GM23248 (cell line): ENCODE measurements around the gene HIC1. TPM values are rescaled to one million over a fixed set of nuclear protein-coding genes. Genes with fewer than 3 reads are reported as not detected.
A peak's percentile ranks its signal among the peaks of the same experiment; 100 is the strongest.

Source experiments
- DNase-seq: peaks from one replicate; pipeline ENCODE4 v3.0.0-alpha.2; 2015
- H2AFZ ChIP-seq: fragments of 200-600 bp; sonication (generic); 2 replicates; pipeline ENCODE4 v1.6.1; 2016; ENCODE audit warnings: antibody characterized with exemption
- H3F3A ChIP-seq: fragments of 200-600 bp; sonication (generic); 2 replicates; pipeline ENCODE4 v1.6.1; 2016; ENCODE audit warnings: mild to moderate bottlenecking, antibody characterized with exemption, mixed run types; ENCODE audit not compliant: insufficient read depth
- H3K27ac ChIP-seq: fragments of 200-600 bp; sonication (generic); 2 replicates; pipeline ENCODE4 v1.5.1; 2016; ENCODE audit warnings: mild to moderate bottlenecking
- H3K27me3 ChIP-seq: fragments of 200-600 bp; sonication (generic); replicated peaks from 2 replicates; pipeline ENCODE4 v1.6.1; 2016; ENCODE audit warnings: mild to moderate bottlenecking; ENCODE audit not compliant: insufficient read depth
- H3K36me3 ChIP-seq: fragments of 200-600 bp; sonication (generic); 2 replicates; pipeline ENCODE4 v1.6.1; 2016; ENCODE audit warnings: low read depth, mild to moderate bottlenecking
- H3K4me1 ChIP-seq: fragments of 200-600 bp; sonication (generic); 2 replicates; pipeline ENCODE4 v1.6.1; 2016; ENCODE audit warnings: mild to moderate bottlenecking; ENCODE audit not compliant: insufficient read depth
- H3K4me2 ChIP-seq: fragments of 200-600 bp; sonication (generic); one replicate; pipeline ENCODE4 v1.6.1; 2016; ENCODE audit warnings: mild to moderate bottlenecking; ENCODE audit not compliant: unreplicated experiment
- H3K4me3 ChIP-seq: fragments of 200-600 bp; sonication (generic); 2 replicates; pipeline ENCODE4 v1.5.1; 2016; ENCODE audit warnings: mild to moderate bottlenecking
- H3K79me2 ChIP-seq: fragments of 200-600 bp; sonication (generic); 2 replicates; pipeline ENCODE4 v1.6.1; 2016; ENCODE audit warnings: mild to moderate bottlenecking; ENCODE audit not compliant: insufficient read depth
- H3K9ac ChIP-seq: fragments of 200-600 bp; sonication (generic); 2 replicates; pipeline ENCODE4 v1.6.1; 2016; ENCODE audit warnings: mild to moderate bottlenecking
- H3K9me2 ChIP-seq: fragments of 200-600 bp; sonication (generic); 2 replicates; pipeline ENCODE4 v1.6.1; 2016; ENCODE audit warnings: mixed run types, mild to moderate bottlenecking, moderate library complexity; ENCODE audit not compliant: insufficient read depth
- H3K9me3 ChIP-seq: fragments of 200-600 bp; sonication (generic); one replicate; pipeline ENCODE4 v1.6.1; 2017; ENCODE audit warnings: low read depth
- H4K20me1 ChIP-seq: fragments of 200-600 bp; sonication (generic); 2 replicates; pipeline ENCODE4 v1.6.0; 2016; ENCODE audit not compliant: insufficient read depth
- EZH2 ChIP-seq: fragments of 200-600 bp; sonication (generic); IDR thresholded peaks from 2 replicates; pipeline ENCODE4 v1.6.1; 2018; ENCODE audit warnings: antibody characterized with exemption, mild to moderate bottlenecking; ENCODE audit not compliant: insufficient read depth, poor library complexity, severe bottlenecking
- EZH2phosphoT487 ChIP-seq: fragments of 200-600 bp; sonication (generic); IDR thresholded peaks from 2 replicates; pipeline ENCODE4 v1.6.1; 2018; ENCODE audit warnings: antibody characterized with exemption, moderate library complexity, mild to moderate bottlenecking, low read depth; ENCODE audit not compliant: insufficient read depth
- WGBS, 2 experiments: methylation state at CpG; one replicate each; pipeline ENCODE4 v1.1.6; 2015 to 2017; ENCODE audit warnings: low lambda C conversion rate in 2 of 2, low coverage in 1 of 2; ENCODE audit errors: missing lambda C conversion rate in 2 of 2; 5-methylcytosine and 5-hydroxymethylcytosine counted together
- in situ Hi-C: fragments of 300-500 bp; cut with MboI; formaldehyde crosslinking; loops from 2 replicates; pipeline ENCODE4 v1.15.0; 2020
- polyA plus RNA-seq: library from polyadenylated mRNA; unstranded; fragments of >200 nt; fragmentation: Nextera tagmentation; extraction: Ambion mirVana; gene quantifications from 2 replicates; pipeline ENCODE4 v1.2.1, GENCODE V29; 2016
- total RNA-seq: library from RNA; depleted of rRNA; stranded (reverse); fragments of >200 nt; shearing (Covaris generic); gene quantifications from 2 replicates; pipeline ENCODE4 v1.2.3, GENCODE V29; 2014

The HIC1 gene
- total and polyA plus RNA-seq, 2 experiments from 2014 or later = 1.6 to 35.0 TPM

- Histone ChIP-seq H3F3A (peaks cover 43% of the 10 kb centered on the region), H2AFZ (no peak overlapping the region), H3K36me3 (no peaks in the 10 kb centered on the region; the same call in 1 of the 2 replicates), H3K27ac (peak overlapping the region; percentile 96), H3K79me2 (peaks cover 41% of the 10 kb centered on the region), H3K9me3 (no peaks in the 10 kb centered on the region), H4K20me1 (no peaks in the 10 kb centered on the region), H3K9me2 (no peaks in the 10 kb centered on the region), H3K4me1 (peaks cover 48% of the 10 kb centered on the region), H3K4me3 (no peak overlapping the region), H3K9ac (peak overlapping the region; percentile 72), H3K4me2 (no peak overlapping the region), H3K27me3 (no peaks in the 10 kb centered on the region)
- in situ Hi-C loops = loop anchor here (10.0 kb wide), 1 partner anchor 183 kb away; no protein-coding TSS in a partner anchor
- no peak for TF ChIP-seq EZH2
- TF ChIP-seq EZH2phosphoT487 = no peak
- WGBS, 2 experiments = 83 to 85% methylated on average over 14 to 16 of the region's 17 CpGs
- DNase-seq = no peak
These were observed 6.6 kb downstream of the HIC1 start for GRCh38 chr17:2061441-2061958.

GRCh38 chr17:2062571-2063183 lies 7.8 kb downstream of the HIC1 start:
- H4K20me1 ChIP-seq = no peaks in the 10 kb centered on the region
- H3K36me3 ChIP-seq = no peaks in the 10 kb centered on the region; the same call in 1 of the 2 replicates
- H3K9ac ChIP-seq = peak overlapping the region; percentile 72
- in situ Hi-C loops = loop anchor here (10.0 kb wide), 1 partner anchor 182 kb away; no protein-coding TSS in a partner anchor
- no peaks in the 10 kb centered on the region for H3K27me3 ChIP-seq
- TF ChIP-seq EZH2 (no peak), EZH2phosphoT487 (no peak)
- DNase-seq = peak; percentile 60
- peaks cover 55% of the 10 kb centered on the region for H3F3A ChIP-seq
- no peaks in the 10 kb centered on the region for H3K9me3 ChIP-seq
- H3K4me1 ChIP-seq = peaks cover 60% of the 10 kb centered on the region
- peak overlapping the region; percentile 61 for H3K4me2 ChIP-seq
- no peaks in the 10 kb centered on the region for H3K9me2 ChIP-seq
- H2AFZ ChIP-seq = no peak overlapping the region
- H3K4me3 ChIP-seq = no peak overlapping the region
- peaks cover 37% of the 10 kb centered on the region for H3K79me2 ChIP-seq
- 15 to 18% methylated on average over 10 to 11 of the region's 11 CpGs for WGBS, 2 experiments
- peak overlapping the region; percentile 96 for H3K27ac ChIP-seq

GRCh38 chr17:2063261-2064146 lies 8.6 kb downstream of the HIC1 start:
- H3K27ac ChIP-seq = peak overlapping the region; percentile 96
- H3K9me2 ChIP-seq = no peaks in the 10 kb centered on the region
- H3K79me2 ChIP-seq = peaks cover 29% of the 10 kb centered on the region
- H3K36me3 ChIP-seq = no peaks in the 10 kb centered on the region; the same call in 1 of the 2 replicates
- peak overlapping the region; percentile 61 for H3K4me2 ChIP-seq
- DNase-seq = peak; percentile 66
- no peaks in the 10 kb centered on the region for H3K27me3 ChIP-seq
- no peak overlapping the region for H2AFZ ChIP-seq
- H3K9me3 ChIP-seq = no peaks in the 10 kb centered on the region
- H3F3A ChIP-seq = peaks cover 60% of the 10 kb centered on the region
- no peak for TF ChIP-seq EZH2phosphoT487
- peak overlapping the region; percentile 72 for H3K9ac ChIP-seq
- in situ Hi-C loops = loop anchor here (10.0 kb wide), 1 partner anchor 181 kb away; no protein-coding TSS in a partner anchor
- H3K4me1 ChIP-seq = peaks cover 68% of the 10 kb centered on the region
- 47 to 50% methylated on average over 16 of the region's 16 CpGs for WGBS, 2 experiments
- no peaks in the 10 kb centered on the region for H4K20me1 ChIP-seq
- H3K4me3 ChIP-seq = no peak overlapping the region

- Histone ChIP-seq H3K79me2 (peaks cover 23% of the 10 kb centered on the region), H3K9me3 (no peaks in the 10 kb centered on the region), H3F3A (peaks cover 66% of the 10 kb centered on the region), H3K9ac (peak overlapping the region; percentile 72), H3K27me3 (no peaks in the 10 kb centered on the region), H3K4me2 (no peak overlapping the region), H2AFZ (no peak overlapping the region), H3K4me1 (peaks cover 74% of the 10 kb centered on the region), H3K27ac (peak overlapping the region; percentile 96), H4K20me1 (no peaks in the 10 kb centered on the region), H3K4me3 (no peak overlapping the region), H3K36me3 (no peaks in the 10 kb centered on the region; the same call in 1 of the 2 replicates), H3K9me2 (no peaks in the 10 kb centered on the region)
- peak; percentile 45 for DNase-seq
- TF ChIP-seq EZH2 = no peak
- no peak for TF ChIP-seq EZH2phosphoT487
- in situ Hi-C loops = loop anchor here (10.0 kb wide), 1 partner anchor 181 kb away; no protein-coding TSS in a partner anchor
- WGBS, 2 experiments = 58 to 60% methylated on average over 5 of the region's 5 CpGs
These were observed 9.2 kb downstream of the HIC1 start for GRCh38 chr17:2064147-2064489.
